OCI-LY1 (cell line): ENCODE results near the gene POLL.

Experiments
- CTCF ChIP-seq: fragments of 200-600 bp; sonication (generic), shearing (Covaris generic); IDR thresholded peaks from 2 replicates; pipeline ENCODE4 v1.5.1; 2017; ENCODE audit warnings: mild to moderate bottlenecking, antibody characterized with exemption, low read length, moderate library complexity, mixed read lengths
- EZH2 ChIP-seq: fragments of 200-600 bp; sonication (generic), shearing (Covaris generic); IDR thresholded peaks from 2 replicates; pipeline ENCODE4 v1.8.0; 2017; ENCODE audit warnings: borderline replicate concordance, mixed run types, mild to moderate bottlenecking, antibody characterized with exemption, low read length, moderate library complexity, mixed read lengths

DNA sequence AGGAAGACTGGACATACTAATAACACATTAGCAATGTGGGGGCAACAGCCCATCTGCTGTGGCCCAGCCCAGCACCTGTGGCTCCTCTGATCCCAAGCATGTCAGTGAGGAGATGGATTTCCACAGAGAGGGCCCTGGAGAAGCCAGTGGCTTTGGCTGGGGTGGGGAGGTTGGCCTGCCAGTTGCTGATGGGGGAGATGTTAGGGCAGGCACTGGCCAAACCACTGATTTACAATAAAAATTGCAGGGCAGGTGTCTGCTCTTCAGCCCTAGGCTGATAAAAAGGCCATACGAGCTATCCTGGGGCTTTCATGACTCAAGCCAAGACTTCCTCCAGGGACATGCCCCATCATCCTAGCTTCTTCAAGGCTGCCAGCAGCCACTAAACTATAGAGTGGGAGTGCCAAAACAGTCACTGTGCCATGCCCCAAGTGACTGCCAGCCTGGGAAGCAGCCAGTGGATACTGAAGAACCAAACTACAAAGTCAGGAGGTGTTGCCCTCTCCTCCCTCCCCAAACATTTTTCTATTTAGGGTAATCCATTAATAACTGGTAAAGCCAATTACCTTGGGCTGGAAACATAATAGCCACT is 37.9 kb upstream of the POLL start:
- TF ChIP-seq CTCF (no peak), EZH2 (no peak)
